Endodermal cell (in vitro differentiated cells): ENCODE data around the gene SORCS2. TPM values are rescaled to one million over a fixed set of nuclear protein-coding genes. Genes with fewer than 3 reads are reported as not detected.

Experiments used
- DNase-seq: peaks from one replicate; pipeline ENCODE4 v3.0.0-alpha.2; 2017
- H3K27ac ChIP-seq: 2 replicates; pipeline ENCODE4 v1.5.1; 2013; ENCODE audit warnings: mild to moderate bottlenecking, low read depth, low read length, moderate library complexity
- H3K27me3 ChIP-seq: 2 replicates; pipeline ENCODE4 v1.6.1; 2013; ENCODE audit warnings: mild to moderate bottlenecking, low read length, moderate library complexity; ENCODE audit not compliant: insufficient read depth, control insufficient read depth, poor library complexity, severe bottlenecking
- H3K36me3 ChIP-seq: 2 replicates; pipeline ENCODE4 v1.7.0; 2013; ENCODE audit warnings: mild to moderate bottlenecking, low read length, moderate library complexity; ENCODE audit not compliant: control insufficient read depth, insufficient read depth
- H3K4me1 ChIP-seq: one replicate; pipeline ENCODE4 v1.7.0; 2013; ENCODE audit warnings: low read length; ENCODE audit not compliant: control insufficient read depth, insufficient read depth
- H3K4me3 ChIP-seq: 2 replicates; pipeline ENCODE4 v1.5.1; 2013; ENCODE audit warnings: mild to moderate bottlenecking, low read length, moderate library complexity
- H3K9ac ChIP-seq: 2 replicates; pipeline ENCODE4 v1.6.1; 2013; ENCODE audit warnings: mild to moderate bottlenecking, low read length, moderate library complexity; ENCODE audit not compliant: poor library complexity, severe bottlenecking; ENCODE audit errors: extremely low read depth
- H3K9me3 ChIP-seq: 2 replicates; pipeline ENCODE4 v1.6.1; 2013; ENCODE audit warnings: mild to moderate bottlenecking, low read length, moderate library complexity; ENCODE audit not compliant: control insufficient read depth
- H3K27ac Mint-ChIP-seq: 2 replicates; pipeline ENCODE4 v1.8.0; 2020; ENCODE audit warnings: mixed read lengths
- H3K27me3 Mint-ChIP-seq: 2 replicates; pipeline ENCODE4 v1.8.0; 2021; ENCODE audit warnings: mild to moderate bottlenecking, mixed read lengths; ENCODE audit not compliant: insufficient read depth
- H3K36me3 Mint-ChIP-seq: 2 replicates; pipeline ENCODE4 v1.8.0; 2020; ENCODE audit warnings: low read depth, mixed read lengths
- H3K4me1 Mint-ChIP-seq: 2 replicates; pipeline ENCODE4 v1.8.0; 2020; ENCODE audit warnings: mixed read lengths
- H3K4me3 Mint-ChIP-seq: 2 replicates; pipeline ENCODE4 v1.8.0; 2020; ENCODE audit warnings: mild to moderate bottlenecking, moderate library complexity, mixed read lengths
- H3K9me3 Mint-ChIP-seq: 2 replicates; pipeline ENCODE4 v1.8.0; 2020; ENCODE audit warnings: mild to moderate bottlenecking, mixed read lengths
- CTCF ChIP-seq: fragments of 200-600 bp; sonication (generic); conservative IDR thresholded peaks from 2 replicates; pipeline ENCODE4 v1.5.0; 2021; ENCODE audit warnings: antibody characterized with exemption, mild to moderate bottlenecking
- WGBS, 2 experiments: methylation state at CpG; one replicate each; pipeline versions ENCODE4 v1.1.5 to v1.1.7; 2013; ENCODE audit warnings: missing lambda C conversion rate in 2 of 2, mixed read lengths in 1 of 2; ENCODE audit not compliant: insufficient coverage in 1 of 2, insufficient read length in 1 of 2; 5-methylcytosine and 5-hydroxymethylcytosine counted together
- total RNA-seq, 2 donors: library from RNA; stranded (reverse); fragmentation: NEBNext Ultra II Directional in 1 of 2; extraction: Animal tissue kit (Norgen Biotek cat#: 25700) in 1 of 2; gene quantifications; 2 replicates in 1 of 2; 3 replicates in 1 of 2; pipeline ENCODE4 v1.2.1, GENCODE V29; 2021

The SORCS2 gene
- total RNA-seq, 2 donors from 2014 or later, result 1.4 to 1.9 TPM

- Histone ChIP-seq H3K4me3 (no peak overlapping the region), H3K27ac (no peak overlapping the region), H3K27me3 (no peaks in the 10 kb centered on the region), H3K4me1 (no peaks in the 10 kb centered on the region), H3K9ac (no peak overlapping the region), H3K9me3 (no peaks in the 10 kb centered on the region), H3K36me3 (peaks cover 42% of the 10 kb centered on the region)
- peaks cover 31% of the 10 kb centered on the region for H3K36me3 Mint-ChIP-seq
- H3K9me3 Mint-ChIP-seq, result no peaks in the 10 kb centered on the region
- no peaks in the 10 kb centered on the region for H3K27me3 Mint-ChIP-seq
- H3K27ac Mint-ChIP-seq, result no peak overlapping the region
- no peak for DNase-seq
- H3K4me3 Mint-ChIP-seq, result no peak overlapping the region
- WGBS, 2 experiments, result 96 to 97% methylated on average over 10 to 11 of the region's 11 CpGs
- H3K4me1 Mint-ChIP-seq, result no peaks in the 10 kb centered on the region
- no peak for TF ChIP-seq CTCF
Measured at GRCh38 chr4:7766086-7766485, 573.7 kb downstream of the SORCS2 start.

GRCh38 chr4:7766661-7767345 lies 574.5 kb downstream of the SORCS2 start:
- H3K27ac Mint-ChIP-seq, result no peak overlapping the region
- H3K4me1 Mint-ChIP-seq, result no peaks in the 10 kb centered on the region
- no peak for TF ChIP-seq CTCF
- H3K9me3 Mint-ChIP-seq, result no peaks in the 10 kb centered on the region
- no peak overlapping the region for H3K4me3 Mint-ChIP-seq
- DNase-seq, result no peak
- Histone ChIP-seq H3K4me3 (no peak overlapping the region), H3K9ac (no peak overlapping the region), H3K27me3 (no peaks in the 10 kb centered on the region), H3K4me1 (no peaks in the 10 kb centered on the region), H3K9me3 (no peaks in the 10 kb centered on the region), H3K27ac (no peak overlapping the region), H3K36me3 (peaks cover 36% of the 10 kb centered on the region)
- no peaks in the 10 kb centered on the region for H3K27me3 Mint-ChIP-seq
- peaks cover 35% of the 10 kb centered on the region for H3K36me3 Mint-ChIP-seq
- WGBS, 2 experiments, result 94 to 96% methylated on average over 15 to 23 of the region's 23 CpGs

- Histone ChIP-seq H3K9me3 (no peaks in the 10 kb centered on the region), H3K36me3 (peaks cover 42% of the 10 kb centered on the region), H3K9ac (no peak overlapping the region), H3K4me3 (no peak overlapping the region), H3K27ac (no peak overlapping the region), H3K27me3 (no peaks in the 10 kb centered on the region), H3K4me1 (no peaks in the 10 kb centered on the region)
- Mint-ChIP-seq H3K36me3 (peaks cover 41% of the 10 kb centered on the region), H3K27ac (peak overlapping the region; percentile 21), H3K9me3 (no peaks in the 10 kb centered on the region), H3K27me3 (no peaks in the 10 kb centered on the region), H3K4me3 (no peak overlapping the region), H3K4me1 (no peaks in the 10 kb centered on the region)
- no peak for TF ChIP-seq CTCF
- DNase-seq, result no peak
- WGBS, 2 experiments, result 91 to 95% methylated on average over 5 to 9 of the region's 9 CpGs
Measured at GRCh38 chr4:7767526-7767925, 575.2 kb downstream of the SORCS2 start.
